ENCODE measurements around the gene RTL10.

DNA sequence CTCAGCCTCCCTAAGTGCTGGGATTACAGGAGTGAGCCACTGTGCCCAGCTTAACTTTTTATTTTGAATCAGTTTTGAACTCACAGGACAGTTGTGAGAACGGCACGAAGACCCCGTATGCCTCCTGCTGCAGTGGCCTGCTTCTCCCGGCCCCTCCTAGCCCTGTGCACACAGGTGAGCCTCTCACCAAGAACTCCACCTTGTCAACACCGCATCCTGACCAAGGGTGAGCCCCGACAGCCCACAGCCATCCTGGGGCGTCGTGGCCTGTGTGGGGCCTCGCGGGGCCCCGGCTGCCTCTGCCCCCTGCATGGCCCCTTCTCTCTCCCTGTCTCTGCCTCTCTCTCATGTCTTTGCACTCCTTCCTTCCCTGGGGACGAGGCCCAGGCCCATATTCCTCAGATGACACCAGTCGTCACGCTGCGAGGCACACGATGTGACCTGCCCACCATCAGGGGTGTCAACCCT lies 38.8 kb downstream of the RTL10 start:
- TF ChIP-seq CTCF (IDR thresholded peaks at IDR 0.05) = no peak
- TF ChIP-seq POLR2A (IDR thresholded peaks at IDR 0.05) = no peak
